GM12892 (cell line): ENCODE data around the gene DLG3.
"Not testable (repeated sequence)": the region's sequence is repeated elsewhere in the genome, so short reads cannot be mapped to it uniquely, and the experiment has no call there.

Source experiments
- POLR2A ChIP-seq: IDR thresholded peaks from 2 replicates; pipeline ENCODE4 v1.6.1; 2011; ENCODE audit warnings: low read depth, low read length, control low read depth
- POLR2AphosphoS5 ChIP-seq: IDR thresholded peaks from 2 replicates; pipeline ENCODE4 v1.6.1; 2011; ENCODE audit warnings: low read depth, low read length, control low read depth

DNA sequence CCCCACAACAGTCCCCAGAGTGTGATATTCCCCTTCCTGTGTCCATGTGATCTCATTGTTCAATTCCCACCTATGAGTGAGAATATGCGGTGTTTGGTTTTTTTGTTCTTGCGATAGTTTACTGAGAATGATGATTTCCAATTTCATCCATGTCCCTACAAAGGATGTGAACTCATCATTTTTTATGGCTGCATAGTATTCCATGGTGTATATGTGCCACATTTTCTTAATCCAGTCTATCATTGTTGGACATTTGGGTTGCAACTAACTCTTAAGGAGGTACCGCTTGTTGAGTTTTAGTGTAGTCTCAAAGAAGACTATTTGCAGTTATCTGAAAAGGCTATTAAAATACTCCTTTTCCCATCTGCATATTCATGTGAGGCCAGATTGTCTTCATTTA is 44.5 kb upstream of the DLG3 start:
- not testable (repeated sequence) for TF ChIP-seq POLR2A, POLR2AphosphoS5
